ENCODE measurements around the gene FOXL3.
"Not testable (repeated sequence)": the region's sequence is repeated elsewhere in the genome, so short reads cannot be mapped to it uniquely, and the experiment has no call there.

FOXL3 gene

GRCh38 chr7:253581-254336, 36.2 kb upstream of the FOXL3 start:
- no peak for DNase-seq (ENCODE audit: low read depth, low spot score)

GRCh38 chr7:254337-255037, 35.5 kb upstream of the FOXL3 start:
- DNase-seq (ENCODE audit: low read depth, low spot score) = no peak
- no peak overlapping the region for H3K4me3 ChIP-seq (ENCODE audit: low read length)

More at GRCh38 chr7:253581-254336, 36.2 kb upstream of the FOXL3 start:
- H3K4me3 ChIP-seq (ENCODE audit: low read length) = no peak overlapping the region

- no peak overlapping the region for H3K4me3 ChIP-seq (ENCODE audit: low read length)
- DNase-seq (ENCODE audit: low read depth, low spot score) = no peak
Observed at GRCh38 chr7:255038-255435, 34.9 kb upstream of the FOXL3 start.

- no peak overlapping the region for H3K4me3 ChIP-seq (ENCODE audit: low read length)
- no peak for DNase-seq (ENCODE audit: low read depth, low spot score)
Observed at GRCh38 chr7:255721-256361, 34.1 kb upstream of the FOXL3 start.

GRCh38 chr7:256461-256940, 33.5 kb upstream of the FOXL3 start:
- no peak for DNase-seq (ENCODE audit: low read depth, low spot score)
- H3K4me3 ChIP-seq (ENCODE audit: low read length) = no peak overlapping the region

- no peak overlapping the region for H3K4me3 ChIP-seq (ENCODE audit: low read length)
- no peak for DNase-seq (ENCODE audit: low read depth, low spot score)
Observed at GRCh38 chr7:256981-257646, 32.9 kb upstream of the FOXL3 start.

- DNase-seq (ENCODE audit: low read depth, low spot score) = no peak
- H3K4me3 ChIP-seq (ENCODE audit: low read length) = no peak overlapping the region
Observed at GRCh38 chr7:257647-257992, 32.4 kb upstream of the FOXL3 start.

- H3K4me3 ChIP-seq (ENCODE audit: low read length) = no peak overlapping the region
Observed at GRCh38 chr7:258476-259190, 31.3 kb upstream of the FOXL3 start.

GRCh38 chr7:259191-259505, 30.8 kb upstream of the FOXL3 start:
- no peak overlapping the region for H3K4me3 ChIP-seq (ENCODE audit: low read length)
- no peak for DNase-seq (ENCODE audit: low read depth, low spot score)

More at GRCh38 chr7:258476-259190, 31.3 kb upstream of the FOXL3 start:
- no peak for DNase-seq (ENCODE audit: low read depth, low spot score)

- H3K4me3 ChIP-seq (ENCODE audit: low read length) = no peak overlapping the region
- DNase-seq (ENCODE audit: low read depth, low spot score) = no peak
Observed at GRCh38 chr7:259751-260405, 30.1 kb upstream of the FOXL3 start.

- no peak for DNase-seq (ENCODE audit: low read depth, low spot score)
- H3K4me3 ChIP-seq (ENCODE audit: low read length) = no peak overlapping the region
Observed at GRCh38 chr7:260441-261281, 29.3 kb upstream of the FOXL3 start.

GRCh38 chr7:261341-262250, 28.4 kb upstream of the FOXL3 start:
- H3K4me3 ChIP-seq (ENCODE audit: low read length) = no peak overlapping the region
- no peak for DNase-seq (ENCODE audit: low read depth, low spot score)

- H3K4me3 ChIP-seq (ENCODE audit: low read length) = no peak overlapping the region
- DNase-seq (ENCODE audit: low read depth, low spot score) = no peak
Observed at GRCh38 chr7:262251-262572, 27.8 kb upstream of the FOXL3 start.

GRCh38 chr7:262631-263311, 27.2 kb upstream of the FOXL3 start:
- not testable (repeated sequence) for H3K4me3 ChIP-seq (ENCODE audit: low read length); DNase-seq (ENCODE audit: low read depth, low spot score)

GRCh38 chr7:263483-264351, 26.3 kb upstream of the FOXL3 start:
- not testable (repeated sequence) for DNase-seq (ENCODE audit: low read depth, low spot score)

More at GRCh38 chr7:263483-264351, 26.3 kb upstream of the FOXL3 start:
- not testable (repeated sequence) for H3K4me3 ChIP-seq (ENCODE audit: low read length)

Data from Jurkat, Clone E6-1 (cell line).